ENCODE measurements around the gene DOCK4. TPM values are rescaled to one million over a fixed set of nuclear protein-coding genes. Genes with fewer than 3 reads are reported as not detected.

The DOCK4 gene
- total RNA-seq, 4 donors from 2014 or later = 30.8 to 49.8 (median 37.2) TPM

GRCh38 chr7:112176693-112177415, 29.3 kb downstream of the DOCK4 start:
- peaks cover 0 to 12% (median 1%) of the 10 kb centered on the region in 4 donors for H3K4me1 ChIP-seq
- no peak for TF ChIP-seq CTCF (IDR thresholded peaks at IDR 0.05)
- TF ChIP-seq POLR2A (IDR thresholded peaks at IDR 0.05) = no peak
- no peak for TF ChIP-seq EP300 (IDR thresholded peaks at IDR 0.05)
- no peak overlapping the region for H3K4me3 ChIP-seq
- no peak overlapping the region for H3K27ac ChIP-seq
- H3K27me3 ChIP-seq = no peaks in the 10 kb centered on the region
- H3K9me3 ChIP-seq = no peaks in the 10 kb centered on the region
- no peak for DNase-seq (ENCODE audit: low spot score in 2 of 2)
- WGBS, 2 donors = 87 to 91% methylated on average over 5 of the region's 5 CpGs
- H3K36me3 ChIP-seq = no peaks in the 10 kb centered on the region

GRCh38 chr7:112176241-112176640, 30.0 kb downstream of the DOCK4 start:
- H3K27ac ChIP-seq = no peak overlapping the region
- peaks cover 0 to 5% (median 0%) of the 10 kb centered on the region in 3 donors for H3K36me3 ChIP-seq
- WGBS, 2 donors = 66 to 70% methylated on average over 2 of the region's 2 CpGs
- H3K4me1 ChIP-seq = peaks cover 0 to 12% (median 1%) of the 10 kb centered on the region in 4 donors
- no peak overlapping the region for H3K4me3 ChIP-seq
- no peak for DNase-seq (ENCODE audit: low spot score in 2 of 2)
- TF ChIP-seq CTCF (IDR thresholded peaks at IDR 0.05) = no peak
- TF ChIP-seq POLR2A (IDR thresholded peaks at IDR 0.05) = no peak
- no peak for TF ChIP-seq EP300 (IDR thresholded peaks at IDR 0.05)
- H3K27me3 ChIP-seq = no peaks in the 10 kb centered on the region
- H3K9me3 ChIP-seq = no peaks in the 10 kb centered on the region

DNA sequence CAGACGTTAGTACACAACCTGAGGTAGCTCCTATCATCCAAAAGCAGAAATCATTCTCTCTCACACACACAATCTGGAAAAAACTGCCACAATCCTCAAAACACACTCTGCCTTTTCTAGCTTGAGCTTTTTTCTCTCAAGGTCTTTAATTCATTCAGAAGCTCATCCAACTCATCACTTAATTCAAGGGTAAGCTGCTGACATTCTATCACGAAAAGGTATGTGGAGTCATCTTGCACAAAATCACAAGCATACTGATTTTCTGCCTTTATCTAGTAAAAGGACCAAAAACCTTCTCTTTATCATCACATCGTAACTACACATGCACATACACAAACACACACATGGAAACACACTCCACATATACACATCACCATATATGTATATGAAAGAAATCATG, 32.0 kb downstream of the DOCK4 start:
- no peak overlapping the region for H3K4me3 ChIP-seq
- TF ChIP-seq POLR2A (IDR thresholded peaks at IDR 0.05) = no peak
- no peak for TF ChIP-seq EP300 (IDR thresholded peaks at IDR 0.05)
- no peak for TF ChIP-seq CTCF (IDR thresholded peaks at IDR 0.05)
- DNase-seq (ENCODE audit: low spot score in 2 of 2) = no peak
- peaks cover 0 to 5% (median 0%) of the 10 kb centered on the region in 3 donors for H3K36me3 ChIP-seq
- peaks cover 0 to 12% (median 1%) of the 10 kb centered on the region in 4 donors for H3K4me1 ChIP-seq
- no peaks in the 10 kb centered on the region for H3K9me3 ChIP-seq
- WGBS, 2 donors = 96 to 100% methylated on average over 3 of the region's 3 CpGs
- no peaks in the 10 kb centered on the region for H3K27me3 ChIP-seq
- H3K27ac ChIP-seq = no peak overlapping the region

DNA sequence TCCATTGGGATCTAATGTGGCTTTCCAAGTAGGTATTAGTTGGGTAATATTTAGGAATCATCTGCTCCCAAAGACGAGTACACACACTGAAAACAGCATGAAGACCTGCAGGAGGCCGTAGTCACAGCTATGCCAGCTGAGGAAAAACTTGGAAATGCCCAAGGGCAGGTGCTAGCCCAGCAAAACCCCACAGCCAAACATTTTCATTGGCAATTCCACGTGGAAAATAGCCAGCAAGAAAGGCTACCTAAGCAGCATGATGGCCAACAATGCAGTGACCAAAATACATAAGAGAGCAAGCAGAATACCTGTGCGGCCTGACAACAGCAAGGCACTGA, 32.7 kb downstream of the DOCK4 start:
- peaks cover 0 to 5% (median 0%) of the 10 kb centered on the region in 3 donors for H3K36me3 ChIP-seq
- H3K27ac ChIP-seq = peak overlapping the region in 3 of 4 donors; percentile 19 to 79 (median 46)
- H3K27me3 ChIP-seq = no peaks in the 10 kb centered on the region
- H3K4me1 ChIP-seq = peaks cover 0 to 12% (median 1%) of the 10 kb centered on the region in 4 donors
- H3K9me3 ChIP-seq = no peaks in the 10 kb centered on the region
- DNase-seq (ENCODE audit: low spot score in 2 of 2) = no peak
- WGBS, 2 donors = 65 to 71% methylated on average over 4 of the region's 4 CpGs
- H3K4me3 ChIP-seq = no peak overlapping the region
- TF ChIP-seq CTCF (IDR thresholded peaks at IDR 0.05) = no peak
- TF ChIP-seq EP300 (IDR thresholded peaks at IDR 0.05) = no peak
- no peak for TF ChIP-seq POLR2A (IDR thresholded peaks at IDR 0.05)

DNA sequence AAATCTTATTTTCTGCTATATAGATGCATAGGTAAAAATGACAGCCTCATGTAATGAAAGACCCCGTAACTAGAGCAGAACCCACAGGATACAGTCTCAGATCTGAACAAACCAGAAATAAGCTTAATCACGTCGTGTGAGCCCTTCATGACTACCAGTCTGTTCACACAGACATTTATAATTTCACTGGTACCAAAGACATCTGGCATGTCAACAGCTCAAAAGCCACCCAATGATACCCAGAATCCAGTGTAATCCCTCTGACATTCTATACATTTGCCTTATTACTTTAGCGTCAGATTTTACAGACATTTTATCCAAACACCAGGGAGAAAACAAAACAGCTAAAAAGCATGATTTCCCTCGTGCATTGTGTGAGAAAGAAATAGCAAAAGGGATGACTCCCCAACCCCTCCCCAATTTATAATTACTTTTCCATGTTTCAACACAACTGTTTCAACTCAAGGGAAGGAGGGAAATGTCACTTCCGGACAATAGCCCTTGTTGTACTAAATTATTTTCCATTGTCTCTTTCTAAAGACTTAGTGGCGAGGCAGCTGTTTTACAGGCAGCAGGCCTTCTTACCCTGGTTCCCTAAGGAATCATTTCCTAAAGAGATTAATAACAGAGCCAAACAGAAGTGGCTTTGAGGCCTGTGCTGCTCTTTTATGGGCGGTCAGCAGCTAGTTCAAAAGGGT, 33.2 kb downstream of the DOCK4 start:
- Histone ChIP-seq H3K36me3 (peaks cover 0 to 5% (median 0%) of the 10 kb centered on the region in 3 donors), H3K4me3 (no peak overlapping the region), H3K27ac (peak overlapping the region in 3 of 4 donors; percentile 19 to 79 (median 46)), H3K27me3 (no peaks in the 10 kb centered on the region), H3K9me3 (no peaks in the 10 kb centered on the region), H3K4me1 (peaks cover 0 to 12% (median 1%) of the 10 kb centered on the region in 4 donors)
- TF ChIP-seq EP300 (IDR thresholded peaks at IDR 0.05) = no peak
- no peak for TF ChIP-seq CTCF (IDR thresholded peaks at IDR 0.05)
- TF ChIP-seq POLR2A (IDR thresholded peaks at IDR 0.05) = no peak
- DNase-seq (ENCODE audit: low spot score in 2 of 2) = no peak
- WGBS, 2 donors = 38 to 43% methylated on average over 8 of the region's 8 CpGs
